HepG2 (cell line): ENCODE results near the gene GGNBP2. TPM values are rescaled to one million over a fixed set of nuclear protein-coding genes. Genes with fewer than 3 reads are reported as not detected.

Experiments
- BORCS8-MEF2B ChIP-seq: sonication (generic); formaldehyde crosslinking; IDR thresholded peaks from 2 replicates; pipeline ENCODE4 v1.8.0; 2022; ENCODE audit warnings: mild to moderate bottlenecking, missing genetic modification reagents
- CEBPG ChIP-seq: IDR thresholded peaks from 2 replicates; pipeline ENCODE4 v1.6.1; 2016
- EED ChIP-seq: sonication (generic); formaldehyde crosslinking; IDR thresholded peaks from 2 replicates; pipeline ENCODE4 v1.5.0; 2020; ENCODE audit warnings: mild to moderate bottlenecking, missing genetic modification reagents
- GATAD1 ChIP-seq: IDR thresholded peaks from 2 replicates; pipeline ENCODE4 v1.6.1; 2016; ENCODE audit warnings: missing genetic modification reagents, missing compliant biosample characterization
- HMG20A ChIP-seq: IDR thresholded peaks from 2 replicates; pipeline ENCODE4 v1.6.1; 2016; ENCODE audit warnings: borderline replicate concordance
- IRX3 ChIP-seq: sonication (generic); formaldehyde crosslinking; IDR thresholded peaks from 2 replicates; pipeline ENCODE4 v1.8.1; 2023; ENCODE audit warnings: mild to moderate bottlenecking, low read depth, missing genetic modification reagents, borderline replicate concordance
- MLXIP ChIP-seq: sonication (generic); formaldehyde crosslinking; IDR thresholded peaks from 2 replicates; pipeline ENCODE4 v1.9.0; 2021; ENCODE audit warnings: missing genetic modification reagents, borderline replicate concordance
- NPAS2 ChIP-seq: sonication (generic); formaldehyde crosslinking; IDR thresholded peaks from 2 replicates; pipeline ENCODE4 v1.8.0; 2022; ENCODE audit warnings: mild to moderate bottlenecking, missing genetic modification reagents, borderline replicate concordance
- PHF21A ChIP-seq: sonication (generic); formaldehyde crosslinking; IDR thresholded peaks from 2 replicates; pipeline ENCODE4 v1.5.0; 2020; ENCODE audit warnings: mild to moderate bottlenecking, missing genetic modification reagents
- RARG ChIP-seq: sonication (generic); formaldehyde crosslinking; IDR thresholded peaks from 2 replicates; pipeline ENCODE4 v1.4.0; 2020; ENCODE audit warnings: low read depth, mild to moderate bottlenecking, missing genetic modification reagents
- REPIN1 ChIP-seq: sonication (generic); formaldehyde crosslinking; IDR thresholded peaks from 2 replicates; pipeline ENCODE4 v1.8.0; 2022; ENCODE audit warnings: missing genetic modification reagents, low read depth, mild to moderate bottlenecking, borderline replicate concordance
- REST ChIP-seq, 2 experiments: IDR thresholded peaks; 2 replicates each; pipeline ENCODE4 v1.6.1; 2011 to 2012; ENCODE audit warnings: low read length in 2 of 2, borderline replicate concordance in 1 of 2, low read depth in 1 of 2, mild to moderate bottlenecking in 1 of 2, moderate library complexity in 1 of 2
- TRAFD1 ChIP-seq: sonication (generic); formaldehyde crosslinking; IDR thresholded peaks from 2 replicates; pipeline ENCODE4 v1.5.1; 2020; ENCODE audit warnings: missing genetic modification reagents, mild to moderate bottlenecking, borderline replicate concordance
- ZNF562 ChIP-seq: sonication (generic); formaldehyde crosslinking; IDR thresholded peaks from 2 replicates; pipeline ENCODE4 v1.8.0; 2022; ENCODE audit warnings: missing genetic modification reagents, borderline replicate concordance
- ZNF570 ChIP-seq: sonication (generic); formaldehyde crosslinking; IDR thresholded peaks from 2 replicates; pipeline ENCODE4 v1.4.0; 2020; ENCODE audit warnings: mild to moderate bottlenecking, missing genetic modification reagents, borderline replicate concordance
- polyA plus RNA-seq, 8 experiments: library from polyadenylated mRNA; depleted of rRNA in 3 of 8; stranded (reverse) in 7 of 8; unstranded in 1 of 8; fragments of >200 nt; fragmentation: Illumina TruSeq in 4 of 8; extraction: Trizol in 4 of 8; gene quantifications; 2 replicates each; pipeline versions ENCODE4 v1.2.1 to v1.2.3, GENCODE V29; 2011 to 2016; ENCODE audit warnings: low read depth in 4 of 8, missing spikeins in 1 of 8, mixed read lengths in 1 of 8; ENCODE audit not compliant: insufficient read depth in 1 of 8
- total RNA-seq, 5 experiments: library from RNA; depleted of rRNA; stranded (reverse); fragments of >200 nt; fragmentation: Illumina TruSeq; extraction: Trizol; gene quantifications; 2 replicates each; pipeline ENCODE4 v1.2.3, GENCODE V29; 2016; ENCODE audit warnings: low read depth in 1 of 5
- TF ChIP-seq, protein P1 (sequence below): IDR thresholded peaks from 2 replicates; pipeline ENCODE4 v1.6.1; 2018; ENCODE audit warnings: missing genetic modification reagents, mild to moderate bottlenecking, missing compliant biosample characterization
- TF ChIP-seq, protein P2 (sequence below): sonication (generic); formaldehyde crosslinking; IDR thresholded peaks from 2 replicates; pipeline ENCODE4 v1.8.1; 2023; ENCODE audit warnings: missing genetic modification reagents, inconsistent platforms, borderline replicate concordance

GGNBP2 gene
- total and polyA plus RNA-seq, 2 of the 13 experiments (the other 11 are each of a cell fraction or from before 2014, with no cell fraction given): 53.3 to 84.2 TPM

- TF ChIP-seq EED (CRISPR knock-in tag) (no peak), ZNF570 (CRISPR knock-in tag) (no peak), RARG (CRISPR knock-in tag) (no peak), CEBPG (CRISPR knock-in tag) (no peak), ZNF562 (CRISPR knock-in tag) (no peak), REPIN1 (CRISPR knock-in tag) (no peak), BORCS8-MEF2B (CRISPR knock-in tag) (0 out of 2 replicates have a peak, but pooled peaks have one; percentile 15), GATAD1 (CRISPR knock-in tag) (no peak), NPAS2 (no peak), TRAFD1 (CRISPR knock-in tag) (peak; percentile 14; the same call in 1 of the 2 replicates), REST (IDR thresholded peaks at IDR 0.05; ENCODE audit: borderline replicate concordance in 1 of 2, low read depth in 1 of 2, low read length in 2 of 2) (no peak), HMG20A (CRISPR knock-in tag) (no peak), PHF21A (CRISPR knock-in tag) (no peak), IRX3 (CRISPR knock-in tag) (no peak; the same call in 1 of the 2 replicates), MLXIP (no peak)
- TF ChIP-seq, protein P1, sequence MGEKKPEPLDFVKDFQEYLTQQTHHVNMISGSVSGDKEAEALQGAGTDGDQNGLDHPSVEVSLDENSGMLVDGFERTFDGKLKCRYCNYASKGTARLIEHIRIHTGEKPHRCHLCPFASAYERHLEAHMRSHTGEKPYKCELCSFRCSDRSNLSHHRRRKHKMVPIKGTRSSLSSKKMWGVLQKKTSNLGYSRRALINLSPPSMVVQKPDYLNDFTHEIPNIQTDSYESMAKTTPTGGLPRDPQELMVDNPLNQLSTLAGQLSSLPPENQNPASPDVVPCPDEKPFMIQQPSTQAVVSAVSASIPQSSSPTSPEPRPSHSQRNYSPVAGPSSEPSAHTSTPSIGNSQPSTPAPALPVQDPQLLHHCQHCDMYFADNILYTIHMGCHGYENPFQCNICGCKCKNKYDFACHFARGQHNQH (CRISPR knock-in tag): 0 out of 2 replicates have a peak, but pooled peaks have one; percentile 19
- TF ChIP-seq, protein P2, sequence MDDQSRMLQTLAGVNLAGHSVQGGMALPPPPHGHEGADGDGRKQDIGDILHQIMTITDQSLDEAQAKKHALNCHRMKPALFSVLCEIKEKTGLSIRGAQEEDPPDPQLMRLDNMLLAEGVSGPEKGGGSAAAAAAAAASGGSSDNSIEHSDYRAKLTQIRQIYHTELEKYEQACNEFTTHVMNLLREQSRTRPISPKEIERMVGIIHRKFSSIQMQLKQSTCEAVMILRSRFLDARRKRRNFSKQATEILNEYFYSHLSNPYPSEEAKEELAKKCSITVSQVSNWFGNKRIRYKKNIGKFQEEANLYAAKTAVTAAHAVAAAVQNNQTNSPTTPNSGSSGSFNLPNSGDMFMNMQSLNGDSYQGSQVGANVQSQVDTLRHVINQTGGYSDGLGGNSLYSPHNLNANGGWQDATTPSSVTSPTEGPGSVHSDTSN (CRISPR knock-in tag): no peak
Measured at GRCh38 chr17:36533935-36534839, 10.5 kb upstream of the GGNBP2 start (continued).
